Hippocampal formation (tissue), 2 donors: ENCODE results near the gene KCNK7.
A peak's percentile ranks its signal among the peaks of the same experiment; 100 is the strongest.
"Not testable (repeated sequence)": the region's sequence is repeated elsewhere in the genome, so short reads cannot be mapped to it uniquely, and the experiment has no call there.

Experiments
- DNase-seq, 2 donors: peaks; one replicate each; lab custom pipeline; 2025; lab: John Stamatoyannopoulos, UW

Gene KCNK7

GRCh38 chr11:65573391-65574079, 22.1 kb downstream of the KCNK7 start:
- DNase-seq, result no peak

- peak; percentile 81 to 83 for DNase-seq
Measured at GRCh38 chr11:65572356-65573051, 23.1 kb downstream of the KCNK7 start, which contains the start of gene FAM89B. Gene FAM89B, plus strand, starts transcription at chr11:65572538. Its CDS starts 132 bp downstream, at chr11:65572670.

GRCh38 chr11:65571940-65572339, 23.7 kb downstream of the KCNK7 start:
- DNase-seq, result no peak

GRCh38 chr11:65571420-65571819, 24.2 kb downstream of the KCNK7 start:
- no peak for DNase-seq

GRCh38 chr11:65569973-65570918, 25.4 kb downstream of the KCNK7 start, which contains the start of gene ZNRD2:
Gene ZNRD2, plus strand, starts transcription at chr11:65570477. Its CDS starts 15 bp downstream, at chr11:65570492.
- peak; percentile 97 to 99 for DNase-seq

- DNase-seq, result no peak
Measured at GRCh38 chr11:65569164-65569972, 26.2 kb downstream of the KCNK7 start.

GRCh38 chr11:65565624-65566453, 29.8 kb downstream of the KCNK7 start:
- no peak for DNase-seq

- DNase-seq, result not testable (repeated sequence)
Measured at GRCh38 chr11:65564879-65565559, 30.6 kb downstream of the KCNK7 start.

- DNase-seq, result no peak
Measured at GRCh38 chr11:65563601-65564000, 32.0 kb downstream of the KCNK7 start.

GRCh38 chr11:65562788-65563187, 32.8 kb downstream of the KCNK7 start:
- DNase-seq, result no peak

GRCh38 chr11:65562020-65562419, 33.6 kb downstream of the KCNK7 start:
- no peak for DNase-seq

- DNase-seq, result peak; percentile 29 to 48
Measured at GRCh38 chr11:65560555-65561418, 34.8 kb downstream of the KCNK7 start.

- DNase-seq, result peak in 1 of 2 donors; percentile 8
Measured at GRCh38 chr11:65559951-65560537, 35.6 kb downstream of the KCNK7 start.

GRCh38 chr11:65559535-65559934, 36.1 kb downstream of the KCNK7 start:
- no peak for DNase-seq

GRCh38 chr11:65558930-65559509, 36.6 kb downstream of the KCNK7 start:
- DNase-seq, result peak; percentile 36 to 71

GRCh38 chr11:65558002-65558929, 37.3 kb downstream of the KCNK7 start, which contains the start of gene LTBP3:
Gene LTBP3, minus strand, starts transcription at chr11:65558359. Its CDS starts 400 bp downstream, at chr11:65557959.
- peak; percentile 80 to 89 for DNase-seq
